Measurements from ENCODE around the gene NELL1.

GRCh38 chr11:20634781-20635180, 34.6 kb upstream of the NELL1 start:
- TF ChIP-seq, protein P1, sequence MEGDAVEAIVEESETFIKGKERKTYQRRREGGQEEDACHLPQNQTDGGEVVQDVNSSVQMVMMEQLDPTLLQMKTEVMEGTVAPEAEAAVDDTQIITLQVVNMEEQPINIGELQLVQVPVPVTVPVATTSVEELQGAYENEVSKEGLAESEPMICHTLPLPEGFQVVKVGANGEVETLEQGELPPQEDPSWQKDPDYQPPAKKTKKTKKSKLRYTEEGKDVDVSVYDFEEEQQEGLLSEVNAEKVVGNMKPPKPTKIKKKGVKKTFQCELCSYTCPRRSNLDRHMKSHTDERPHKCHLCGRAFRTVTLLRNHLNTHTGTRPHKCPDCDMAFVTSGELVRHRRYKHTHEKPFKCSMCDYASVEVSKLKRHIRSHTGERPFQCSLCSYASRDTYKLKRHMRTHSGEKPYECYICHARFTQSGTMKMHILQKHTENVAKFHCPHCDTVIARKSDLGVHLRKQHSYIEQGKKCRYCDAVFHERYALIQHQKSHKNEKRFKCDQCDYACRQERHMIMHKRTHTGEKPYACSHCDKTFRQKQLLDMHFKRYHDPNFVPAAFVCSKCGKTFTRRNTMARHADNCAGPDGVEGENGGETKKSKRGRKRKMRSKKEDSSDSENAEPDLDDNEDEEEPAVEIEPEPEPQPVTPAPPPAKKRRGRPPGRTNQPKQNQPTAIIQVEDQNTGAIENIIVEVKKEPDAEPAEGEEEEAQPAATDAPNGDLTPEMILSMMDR (IDR thresholded peaks at IDR 0.05) = no peak
- TF ChIP-seq CHD2 (IDR thresholded peaks at IDR 0.05; ENCODE audit: low read length, partially characterized antibody) (no peak), EZH2phosphoT487 (IDR thresholded peaks at IDR 0.05; ENCODE audit: borderline replicate concordance, low read depth) (no peak), TAF1 (IDR thresholded peaks at IDR 0.05; ENCODE audit: borderline replicate concordance, low read depth, low read length) (no peak), RFX5 (IDR thresholded peaks at IDR 0.05; ENCODE audit: low read length) (no peak), EP300 (IDR thresholded peaks at IDR 0.05; ENCODE audit: borderline replicate concordance in 1 of 2, low read depth in 1 of 2, low read length in 1 of 2) (no peak), JUND (IDR thresholded peaks at IDR 0.05) (no peak), REST (IDR thresholded peaks at IDR 0.05; ENCODE audit: low read depth, low read length) (no peak), MXI1 (IDR thresholded peaks at IDR 0.05; ENCODE audit: low read depth, low read length) (no peak), USF2 (IDR thresholded peaks at IDR 0.05; ENCODE audit: borderline replicate concordance, low read depth, low read length) (no peak)
